C4-2B (cell line): ENCODE measurements around the gene KIF18B.

ENCODE experiments used
- ZFX ChIP-seq: fragments of 450-650 bp; IDR thresholded peaks from 2 replicates; pipeline ENCODE4 v1.6.1; 2017
- TF ChIP-seq, protein P1 (sequence below): fragments of 450-650 bp; conservative IDR thresholded peaks from 2 replicates; pipeline ENCODE4 v1.5.1; 2017; ENCODE audit warnings: mild to moderate bottlenecking

DNA sequence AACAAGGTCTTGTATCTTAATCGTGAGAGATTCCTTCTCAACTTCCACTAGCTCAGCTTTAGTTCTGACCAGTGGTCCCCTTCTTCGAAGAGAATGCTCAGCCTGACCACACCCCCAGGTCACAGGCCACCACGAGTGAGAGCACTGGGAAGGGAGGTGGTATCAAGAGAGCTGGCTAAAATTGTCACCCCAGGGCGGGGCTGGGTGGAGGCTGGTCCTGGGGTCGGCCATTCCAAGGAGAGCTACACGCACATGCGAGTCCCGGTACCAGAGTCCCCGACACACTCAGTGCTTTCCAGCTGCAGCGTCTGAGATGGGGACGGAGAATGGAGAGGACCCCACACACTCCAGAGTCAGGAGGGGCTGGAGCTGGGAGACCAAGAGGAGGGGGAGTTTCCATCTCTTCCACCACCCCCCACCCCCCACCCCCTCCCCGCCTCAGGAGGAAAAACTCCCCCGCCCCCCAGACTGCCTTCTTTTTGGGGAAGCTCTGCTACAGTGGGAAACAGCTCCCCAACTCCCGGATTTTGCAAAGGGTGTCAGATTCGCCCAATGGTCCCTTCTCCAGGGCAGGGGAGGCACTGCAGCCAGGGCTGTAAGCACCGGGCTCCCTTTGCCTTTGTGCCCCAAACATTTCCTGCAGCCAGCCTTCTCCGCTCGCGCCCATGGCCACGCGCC, 18.9 kb upstream of the KIF18B start:
- TF ChIP-seq, protein P1, sequence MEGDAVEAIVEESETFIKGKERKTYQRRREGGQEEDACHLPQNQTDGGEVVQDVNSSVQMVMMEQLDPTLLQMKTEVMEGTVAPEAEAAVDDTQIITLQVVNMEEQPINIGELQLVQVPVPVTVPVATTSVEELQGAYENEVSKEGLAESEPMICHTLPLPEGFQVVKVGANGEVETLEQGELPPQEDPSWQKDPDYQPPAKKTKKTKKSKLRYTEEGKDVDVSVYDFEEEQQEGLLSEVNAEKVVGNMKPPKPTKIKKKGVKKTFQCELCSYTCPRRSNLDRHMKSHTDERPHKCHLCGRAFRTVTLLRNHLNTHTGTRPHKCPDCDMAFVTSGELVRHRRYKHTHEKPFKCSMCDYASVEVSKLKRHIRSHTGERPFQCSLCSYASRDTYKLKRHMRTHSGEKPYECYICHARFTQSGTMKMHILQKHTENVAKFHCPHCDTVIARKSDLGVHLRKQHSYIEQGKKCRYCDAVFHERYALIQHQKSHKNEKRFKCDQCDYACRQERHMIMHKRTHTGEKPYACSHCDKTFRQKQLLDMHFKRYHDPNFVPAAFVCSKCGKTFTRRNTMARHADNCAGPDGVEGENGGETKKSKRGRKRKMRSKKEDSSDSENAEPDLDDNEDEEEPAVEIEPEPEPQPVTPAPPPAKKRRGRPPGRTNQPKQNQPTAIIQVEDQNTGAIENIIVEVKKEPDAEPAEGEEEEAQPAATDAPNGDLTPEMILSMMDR, result no peak
- no peak for TF ChIP-seq ZFX
